Retinal pigment epithelial cell (primary cell): ENCODE measurements around the gene R3HDM2.

Experiments used
- DNase-seq: peaks from one replicate; pipeline ENCODE4 v3.0.0-alpha.2; 2010; ENCODE audit warnings: low read depth
- H3K4me3 ChIP-seq: 2 replicates; pipeline ENCODE4 v1.5.1; 2011; ENCODE audit warnings: mild to moderate bottlenecking, low read length, control low read depth, moderate library complexity
- CTCF ChIP-seq: conservative IDR thresholded peaks from 2 replicates; pipeline ENCODE4 v1.5.1; 2011; ENCODE audit warnings: low read depth, low read length, control low read depth, inconsistent platforms

R3HDM2 gene

DNA sequence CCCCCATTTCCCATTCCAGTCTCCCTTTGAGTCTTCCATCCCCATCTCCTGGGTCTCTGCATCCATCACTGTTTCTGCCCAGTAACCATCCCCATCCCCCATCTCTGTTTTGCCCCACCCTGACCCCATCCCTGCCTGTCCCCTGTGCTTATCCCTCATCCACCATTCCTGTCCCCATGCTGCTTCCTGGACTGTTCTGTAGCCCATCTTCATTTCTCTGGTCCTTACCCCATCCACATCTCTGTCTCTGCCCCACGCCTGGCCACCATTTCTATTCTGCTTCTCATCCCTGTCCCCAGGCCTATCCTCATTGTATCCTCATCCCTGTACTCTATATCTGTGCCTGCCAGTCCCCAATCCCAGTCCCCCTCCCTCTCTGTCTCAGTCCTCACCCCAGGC, 210.1 kb downstream of the R3HDM2 start:
- no peak for DNase-seq
- no peak overlapping the region for H3K4me3 ChIP-seq
- TF ChIP-seq CTCF, result no peak

GRCh38 chr12:57219993-57220754, 210.7 kb downstream of the R3HDM2 start:
- no peak for TF ChIP-seq CTCF
- H3K4me3 ChIP-seq, result no peak overlapping the region
- DNase-seq, result no peak

- no peak for TF ChIP-seq CTCF
- no peak for DNase-seq
- H3K4me3 ChIP-seq, result no peak overlapping the region
Observed at GRCh38 chr12:57219205-57219992, 211.4 kb downstream of the R3HDM2 start.

GRCh38 chr12:57218030-57218853, 212.6 kb downstream of the R3HDM2 start:
- no peak for TF ChIP-seq CTCF
- no peak for DNase-seq
- no peak overlapping the region for H3K4me3 ChIP-seq

- DNase-seq, result no peak
- H3K4me3 ChIP-seq, result peak overlapping the region; percentile 32
- no peak for TF ChIP-seq CTCF
Observed at GRCh38 chr12:57216921-57217879, 213.6 kb downstream of the R3HDM2 start.

GRCh38 chr12:57216014-57216911, 214.6 kb downstream of the R3HDM2 start, which contains the start of gene NXPH4:
NXPH4 (plus strand) TSS chr12:57216794; CDS start chr12:57216970, 176 bp downstream.
- H3K4me3 ChIP-seq, result peak within 1 kb of the TSS; percentile 32
- DNase-seq, result no peak
- TF ChIP-seq CTCF, result no peak
